ENCODE data around the gene NALCN.

Gene NALCN

DNA sequence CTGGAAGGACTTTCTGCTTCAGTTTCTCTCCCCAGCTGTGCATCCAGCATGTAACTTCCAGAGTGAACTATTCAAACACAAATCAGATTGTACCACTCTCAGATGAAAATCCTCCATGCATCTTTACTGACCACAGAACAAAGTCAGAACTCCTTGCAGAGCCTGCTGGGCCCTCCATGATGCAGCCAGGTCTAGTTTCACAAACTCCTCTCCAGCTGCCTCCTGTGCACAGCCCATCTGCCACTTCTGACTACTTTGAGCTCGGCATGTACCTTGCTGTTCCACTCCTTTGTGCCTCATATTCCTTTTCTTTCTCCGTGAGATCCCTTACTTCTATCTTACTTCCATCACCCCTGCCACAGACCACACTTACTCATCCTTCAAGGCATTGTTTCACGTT, 31.4 kb downstream of the NALCN start:
- DNase-seq = no peak
- Histone ChIP-seq H3K27ac (no peak overlapping the region), H3K27me3 (replicated peaks) (no peaks in the 10 kb centered on the region), H3K4me3 (ENCODE audit: low read depth, low read length) (no peak overlapping the region), H3K36me3 (replicated peaks) (no peaks in the 10 kb centered on the region)
- TF ChIP-seq, protein P1, sequence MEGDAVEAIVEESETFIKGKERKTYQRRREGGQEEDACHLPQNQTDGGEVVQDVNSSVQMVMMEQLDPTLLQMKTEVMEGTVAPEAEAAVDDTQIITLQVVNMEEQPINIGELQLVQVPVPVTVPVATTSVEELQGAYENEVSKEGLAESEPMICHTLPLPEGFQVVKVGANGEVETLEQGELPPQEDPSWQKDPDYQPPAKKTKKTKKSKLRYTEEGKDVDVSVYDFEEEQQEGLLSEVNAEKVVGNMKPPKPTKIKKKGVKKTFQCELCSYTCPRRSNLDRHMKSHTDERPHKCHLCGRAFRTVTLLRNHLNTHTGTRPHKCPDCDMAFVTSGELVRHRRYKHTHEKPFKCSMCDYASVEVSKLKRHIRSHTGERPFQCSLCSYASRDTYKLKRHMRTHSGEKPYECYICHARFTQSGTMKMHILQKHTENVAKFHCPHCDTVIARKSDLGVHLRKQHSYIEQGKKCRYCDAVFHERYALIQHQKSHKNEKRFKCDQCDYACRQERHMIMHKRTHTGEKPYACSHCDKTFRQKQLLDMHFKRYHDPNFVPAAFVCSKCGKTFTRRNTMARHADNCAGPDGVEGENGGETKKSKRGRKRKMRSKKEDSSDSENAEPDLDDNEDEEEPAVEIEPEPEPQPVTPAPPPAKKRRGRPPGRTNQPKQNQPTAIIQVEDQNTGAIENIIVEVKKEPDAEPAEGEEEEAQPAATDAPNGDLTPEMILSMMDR (IDR thresholded peaks at IDR 0.05; ENCODE audit: low read depth, low read length, missing control alignments) = no peak
- in situ Hi-C loops (cut with HindIII; ENCODE audit: low pct_ligation_motif_present, low sequenced_read_pairs) = no loop called here

DNA sequence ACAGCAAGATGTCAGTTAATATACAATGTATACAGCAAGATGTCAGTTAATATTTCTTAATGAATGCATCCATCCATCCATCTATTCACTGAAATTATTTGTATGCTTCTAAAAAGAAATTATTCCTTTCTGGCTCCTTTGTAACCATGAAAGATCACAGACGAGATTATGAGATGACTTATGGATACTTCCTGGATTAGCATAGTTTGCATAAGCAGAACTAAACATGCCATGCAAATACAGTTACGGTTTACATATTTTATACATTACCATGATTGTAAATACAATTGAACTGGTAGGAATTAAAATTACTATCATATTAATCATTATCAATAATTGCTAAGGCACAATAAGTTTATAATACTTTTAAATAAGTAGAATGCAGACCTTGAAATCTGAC, 32.7 kb downstream of the NALCN start:
- no peaks in the 10 kb centered on the region for H3K27me3 ChIP-seq (replicated peaks)
- in situ Hi-C loops (cut with HindIII; ENCODE audit: low pct_ligation_motif_present, low sequenced_read_pairs) = no loop called here
- no peak overlapping the region for H3K27ac ChIP-seq
- TF ChIP-seq, protein P1 (IDR thresholded peaks at IDR 0.05; ENCODE audit: low read depth, low read length, missing control alignments) = no peak
- H3K36me3 ChIP-seq (replicated peaks) = no peaks in the 10 kb centered on the region
- no peak for DNase-seq
- H3K4me3 ChIP-seq (ENCODE audit: low read depth, low read length) = no peak overlapping the region

DNA sequence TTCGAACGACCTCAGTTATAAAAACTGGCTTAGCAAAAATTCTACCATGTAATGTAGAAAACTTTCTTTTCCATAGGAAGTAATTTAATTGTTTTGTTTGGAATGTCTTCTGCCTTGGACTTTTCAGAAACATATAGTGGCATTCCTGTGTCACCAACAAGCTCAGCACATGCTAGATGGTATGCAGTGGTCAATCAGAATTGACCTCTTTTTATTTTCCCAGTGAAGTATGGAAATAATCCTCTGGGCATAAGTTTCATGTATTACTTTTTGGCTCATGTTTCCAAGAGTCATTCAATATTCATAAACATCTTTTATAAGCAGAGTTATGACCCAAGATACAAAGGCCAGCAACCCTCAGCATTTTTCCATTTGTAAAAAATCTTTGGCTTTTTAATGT, 33.6 kb downstream of the NALCN start:
- in situ Hi-C loops (cut with HindIII; ENCODE audit: low pct_ligation_motif_present, low sequenced_read_pairs) = no loop called here
- H3K27ac ChIP-seq = no peak overlapping the region
- TF ChIP-seq, protein P1 (IDR thresholded peaks at IDR 0.05; ENCODE audit: low read depth, low read length, missing control alignments) = no peak
- no peaks in the 10 kb centered on the region for H3K36me3 ChIP-seq (replicated peaks)
- no peaks in the 10 kb centered on the region for H3K27me3 ChIP-seq (replicated peaks)
- no peak overlapping the region for H3K4me3 ChIP-seq (ENCODE audit: low read depth, low read length)
- no peak for DNase-seq

DNA sequence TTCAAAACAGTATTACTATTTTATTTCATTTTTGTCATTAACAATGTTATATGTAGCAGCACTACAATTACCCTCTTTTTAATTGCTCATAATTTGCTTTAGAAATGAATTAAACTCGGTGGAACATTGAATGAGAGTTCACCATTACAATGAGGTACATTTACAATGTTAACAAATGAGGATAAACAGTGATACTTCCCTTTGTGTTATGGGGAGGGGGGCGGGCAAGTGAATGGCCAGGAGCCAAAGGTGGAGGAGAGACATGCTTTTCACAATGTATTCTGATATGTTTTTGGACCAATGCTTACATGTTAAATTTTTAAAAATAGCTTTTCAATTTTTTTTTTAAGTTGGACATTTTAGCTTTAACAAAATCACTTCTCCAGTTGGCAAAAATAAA, 34.2 kb downstream of the NALCN start:
- TF ChIP-seq, protein P1 (IDR thresholded peaks at IDR 0.05; ENCODE audit: low read depth, low read length, missing control alignments) = no peak
- Histone ChIP-seq H3K36me3 (replicated peaks) (no peaks in the 10 kb centered on the region), H3K27ac (no peak overlapping the region), H3K27me3 (replicated peaks) (no peaks in the 10 kb centered on the region), H3K4me3 (ENCODE audit: low read depth, low read length) (no peak overlapping the region)
- no peak for DNase-seq
- in situ Hi-C loops (cut with HindIII; ENCODE audit: low pct_ligation_motif_present, low sequenced_read_pairs) = no loop called here

DNA sequence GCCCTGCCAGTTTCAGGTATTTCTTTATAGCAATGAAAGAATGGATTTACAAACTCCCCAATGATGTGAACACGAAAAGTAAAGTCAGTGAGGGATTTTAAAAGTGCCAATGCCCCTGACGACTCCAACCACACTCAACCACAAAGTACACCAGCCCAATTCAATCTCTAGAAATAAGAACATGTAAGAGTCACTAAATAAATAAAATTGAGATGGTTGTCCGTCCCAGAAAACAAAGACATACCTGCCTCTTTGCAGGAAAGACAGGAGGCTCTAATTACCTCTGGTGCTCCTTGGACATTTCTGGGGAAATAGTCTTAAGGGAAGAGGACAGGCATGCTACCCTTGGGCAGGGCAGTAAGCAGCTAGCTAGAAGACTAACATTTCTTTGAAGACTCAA, 55.8 kb downstream of the NALCN start:
- no peak overlapping the region for H3K4me3 ChIP-seq (ENCODE audit: low read depth, low read length)
- H3K27ac ChIP-seq = no peak overlapping the region
- in situ Hi-C loops (cut with HindIII; ENCODE audit: low pct_ligation_motif_present, low sequenced_read_pairs) = no loop called here
- DNase-seq = no peak
- H3K27me3 ChIP-seq (replicated peaks) = no peaks in the 10 kb centered on the region
- H3K36me3 ChIP-seq (replicated peaks) = no peaks in the 10 kb centered on the region
- TF ChIP-seq, protein P1 (IDR thresholded peaks at IDR 0.05; ENCODE audit: low read depth, low read length, missing control alignments) = no peak

DNA sequence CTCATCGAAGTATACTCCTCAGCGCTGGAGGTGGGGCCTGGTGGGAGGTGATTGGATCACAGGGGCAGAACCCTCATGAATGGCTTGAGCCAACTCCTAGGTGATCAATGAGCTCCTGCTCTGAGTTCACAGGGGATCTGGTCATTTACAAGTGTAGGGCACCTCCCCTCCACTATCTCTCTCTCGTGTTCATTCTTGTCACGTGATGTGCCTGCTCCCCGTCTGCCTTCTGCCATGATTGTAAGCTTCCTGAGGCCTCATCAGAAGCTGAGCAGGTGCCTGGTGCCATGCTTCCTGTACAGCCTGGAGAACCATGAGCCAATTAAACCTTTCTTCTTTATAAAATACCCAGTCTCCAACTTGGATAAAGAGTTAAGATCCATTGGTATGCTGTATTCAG, 61.4 kb downstream of the NALCN start:
- no peaks in the 10 kb centered on the region for H3K27me3 ChIP-seq (replicated peaks)
- no peaks in the 10 kb centered on the region for H3K36me3 ChIP-seq (replicated peaks)
- no peak overlapping the region for H3K27ac ChIP-seq
- in situ Hi-C loops (cut with HindIII; ENCODE audit: low pct_ligation_motif_present, low sequenced_read_pairs) = no loop called here
- no peak overlapping the region for H3K4me3 ChIP-seq (ENCODE audit: low read depth, low read length)
- TF ChIP-seq, protein P1 (IDR thresholded peaks at IDR 0.05; ENCODE audit: low read depth, low read length, missing control alignments) = no peak
- no peak for DNase-seq

Data from brain microvascular endothelial cell (primary cell).